ENCODE data around the gene ITGB1BP1. TPM values are rescaled to one million over a fixed set of nuclear protein-coding genes. Genes with fewer than 3 reads are reported as not detected.

Gene ITGB1BP1
- total and polyA plus RNA-seq, 10 of the 15 experiments (the other 5 are each of a cell fraction or from before 2014, with no cell fraction given) = 50.2 to 273 (median 97.2) TPM

DNA sequence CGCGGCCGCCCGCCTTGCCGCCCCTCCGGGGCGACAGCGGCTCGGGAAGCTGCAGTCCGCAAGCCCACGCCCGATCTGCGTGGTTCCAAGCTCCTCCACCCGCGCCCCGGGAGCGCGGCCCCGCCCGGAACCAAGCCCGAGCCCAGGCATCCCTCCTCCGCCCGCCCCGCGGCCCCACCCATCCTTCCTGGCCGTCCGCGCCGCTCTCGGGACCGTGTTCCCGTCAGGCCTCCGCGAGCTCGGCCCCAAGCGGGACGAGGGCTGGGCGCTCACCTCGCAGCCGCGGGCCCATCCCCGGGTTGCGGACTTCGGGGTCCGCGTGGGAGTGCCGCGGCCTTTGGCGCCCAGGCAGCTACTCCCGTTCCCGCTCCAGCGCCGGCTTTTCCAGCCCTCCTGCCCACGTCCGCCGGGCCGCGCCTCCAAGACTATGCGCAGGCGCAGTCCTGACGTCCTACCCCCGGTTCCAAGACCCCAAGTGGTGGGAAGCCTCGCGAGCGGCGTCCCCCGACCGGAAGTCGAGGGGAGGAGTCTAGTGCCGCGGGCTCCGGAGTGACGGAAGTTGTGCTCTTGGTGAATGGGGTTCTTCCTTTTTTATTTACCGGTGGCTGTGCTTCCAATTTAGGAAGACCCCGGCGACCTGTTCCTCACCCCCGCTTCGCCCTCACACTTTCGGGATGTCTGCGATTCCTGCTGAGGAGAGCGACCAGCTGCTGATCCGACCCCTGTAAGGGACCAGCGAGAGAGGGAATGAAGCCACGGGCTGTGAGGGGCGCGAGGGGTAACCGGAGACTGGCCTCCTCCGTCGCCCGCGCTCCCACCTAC lies at the start of gene ITGB1BP1, which contains the start of gene CPSF3 (continued):
- TF ChIP-seq GABPA (IDR thresholded peaks at IDR 0.05; ENCODE audit: low read depth) = peak; percentile 92
- TF ChIP-seq, protein P1, sequence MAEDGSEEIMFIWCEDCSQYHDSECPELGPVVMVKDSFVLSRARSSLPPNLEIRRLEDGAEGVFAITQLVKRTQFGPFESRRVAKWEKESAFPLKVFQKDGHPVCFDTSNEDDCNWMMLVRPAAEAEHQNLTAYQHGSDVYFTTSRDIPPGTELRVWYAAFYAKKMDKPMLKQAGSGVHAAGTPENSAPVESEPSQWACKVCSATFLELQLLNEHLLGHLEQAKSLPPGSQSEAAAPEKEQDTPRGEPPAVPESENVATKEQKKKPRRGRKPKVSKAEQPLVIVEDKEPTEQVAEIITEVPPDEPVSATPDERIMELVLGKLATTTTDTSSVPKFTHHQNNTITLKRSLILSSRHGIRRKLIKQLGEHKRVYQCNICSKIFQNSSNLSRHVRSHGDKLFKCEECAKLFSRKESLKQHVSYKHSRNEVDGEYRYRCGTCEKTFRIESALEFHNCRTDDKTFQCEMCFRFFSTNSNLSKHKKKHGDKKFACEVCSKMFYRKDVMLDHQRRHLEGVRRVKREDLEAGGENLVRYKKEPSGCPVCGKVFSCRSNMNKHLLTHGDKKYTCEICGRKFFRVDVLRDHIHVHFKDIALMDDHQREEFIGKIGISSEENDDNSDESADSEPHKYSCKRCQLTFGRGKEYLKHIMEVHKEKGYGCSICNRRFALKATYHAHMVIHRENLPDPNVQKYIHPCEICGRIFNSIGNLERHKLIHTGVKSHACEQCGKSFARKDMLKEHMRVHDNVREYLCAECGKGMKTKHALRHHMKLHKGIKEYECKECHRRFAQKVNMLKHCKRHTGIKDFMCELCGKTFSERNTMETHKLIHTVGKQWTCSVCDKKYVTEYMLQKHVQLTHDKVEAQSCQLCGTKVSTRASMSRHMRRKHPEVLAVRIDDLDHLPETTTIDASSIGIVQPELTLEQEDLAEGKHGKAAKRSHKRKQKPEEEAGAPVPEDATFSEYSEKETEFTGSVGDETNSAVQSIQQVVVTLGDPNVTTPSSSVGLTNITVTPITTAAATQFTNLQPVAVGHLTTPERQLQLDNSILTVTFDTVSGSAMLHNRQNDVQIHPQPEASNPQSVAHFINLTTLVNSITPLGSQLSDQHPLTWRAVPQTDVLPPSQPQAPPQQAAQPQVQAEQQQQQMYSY (CRISPR knock-in tag; IDR thresholded peaks at IDR 0.05) = no peak
- peak; percentile 94 for TF ChIP-seq GATAD2B (conservative IDR thresholded peaks at IDR 0.05; ENCODE audit: low read depth)
- peak; percentile 73 for TF ChIP-seq RELA (IDR thresholded peaks at IDR 0.05; ENCODE audit: borderline replicate concordance, partially characterized antibody)
- TF ChIP-seq YY1 (IDR thresholded peaks at IDR 0.05; ENCODE audit: low read depth, low read length) = peak; percentile 85
- peak; percentile 73; the same call in 1 of the 2 replicates for TF ChIP-seq BACH1 (IDR thresholded peaks at IDR 0.05; ENCODE audit: borderline replicate concordance)
- peak; percentile 93 for TF ChIP-seq LARP7 (IDR thresholded peaks at IDR 0.05)
- no peak for TF ChIP-seq TCF12 (IDR thresholded peaks at IDR 0.05; ENCODE audit: low read depth, low read length)
- TF ChIP-seq, protein P2, sequence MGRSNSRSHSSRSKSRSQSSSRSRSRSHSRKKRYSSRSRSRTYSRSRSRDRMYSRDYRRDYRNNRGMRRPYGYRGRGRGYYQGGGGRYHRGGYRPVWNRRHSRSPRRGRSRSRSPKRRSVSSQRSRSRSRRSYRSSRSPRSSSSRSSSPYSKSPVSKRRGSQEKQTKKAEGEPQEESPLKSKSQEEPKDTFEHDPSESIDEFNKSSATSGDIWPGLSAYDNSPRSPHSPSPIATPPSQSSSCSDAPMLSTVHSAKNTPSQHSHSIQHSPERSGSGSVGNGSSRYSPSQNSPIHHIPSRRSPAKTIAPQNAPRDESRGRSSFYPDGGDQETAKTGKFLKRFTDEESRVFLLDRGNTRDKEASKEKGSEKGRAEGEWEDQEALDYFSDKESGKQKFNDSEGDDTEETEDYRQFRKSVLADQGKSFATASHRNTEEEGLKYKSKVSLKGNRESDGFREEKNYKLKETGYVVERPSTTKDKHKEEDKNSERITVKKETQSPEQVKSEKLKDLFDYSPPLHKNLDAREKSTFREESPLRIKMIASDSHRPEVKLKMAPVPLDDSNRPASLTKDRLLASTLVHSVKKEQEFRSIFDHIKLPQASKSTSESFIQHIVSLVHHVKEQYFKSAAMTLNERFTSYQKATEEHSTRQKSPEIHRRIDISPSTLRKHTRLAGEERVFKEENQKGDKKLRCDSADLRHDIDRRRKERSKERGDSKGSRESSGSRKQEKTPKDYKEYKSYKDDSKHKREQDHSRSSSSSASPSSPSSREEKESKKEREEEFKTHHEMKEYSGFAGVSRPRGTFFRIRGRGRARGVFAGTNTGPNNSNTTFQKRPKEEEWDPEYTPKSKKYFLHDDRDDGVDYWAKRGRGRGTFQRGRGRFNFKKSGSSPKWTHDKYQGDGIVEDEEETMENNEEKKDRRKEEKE (IDR thresholded peaks at IDR 0.05) = no peak
- TF ChIP-seq PML (IDR thresholded peaks at IDR 0.05; ENCODE audit: low read length) = no peak; the same call in 1 of the 2 replicates
- 0 out of 2 replicates have a peak, but pooled peaks have one; percentile 0 for TF ChIP-seq SMC3 (IDR thresholded peaks at IDR 0.05; ENCODE audit: borderline replicate concordance, low read length)
- TF ChIP-seq NFXL1 (IDR thresholded peaks at IDR 0.05; ENCODE audit: borderline replicate concordance) = no peak
- peak; percentile 72 for TF ChIP-seq POLR2A (IDR thresholded peaks at IDR 0.05; ENCODE audit: low read depth, low read length)
- no peak for TF ChIP-seq ZNF384 (IDR thresholded peaks at IDR 0.05; ENCODE audit: borderline replicate concordance, low read depth, low read length)
- TF ChIP-seq SIX5 (IDR thresholded peaks at IDR 0.05; ENCODE audit: low read depth, low read length, severe bottlenecking) = no peak
- no peak for TF ChIP-seq BMI1 (IDR thresholded peaks at IDR 0.05; ENCODE audit: borderline replicate concordance)
- TF ChIP-seq SUPT20H (IDR thresholded peaks at IDR 0.05; ENCODE audit: borderline replicate concordance, control insufficient read depth, low read depth, low read length) = no peak
- peak; percentile 80; the same call in 1 of the 2 replicates for TF ChIP-seq ZNF207 (IDR thresholded peaks at IDR 0.05; ENCODE audit: borderline replicate concordance)
- TF ChIP-seq SMAD5 (IDR thresholded peaks at IDR 0.05; ENCODE audit: low read depth) = peak; percentile 79
- peak; percentile 54 for TF ChIP-seq ESRRA (IDR thresholded peaks at IDR 0.05; ENCODE audit: low read length)
- no peak for TF ChIP-seq ATF7 (IDR thresholded peaks at IDR 0.05; ENCODE audit: low read depth)
- TF ChIP-seq RB1 (IDR thresholded peaks at IDR 0.05; ENCODE audit: borderline replicate concordance) = peak; percentile 97
- TF ChIP-seq KAT2A (conservative IDR thresholded peaks at IDR 0.05; ENCODE audit: control insufficient read depth, low read depth, low read length) = no peak
- peak; percentile 40; the same call in 1 of the 2 replicates for TF ChIP-seq CREM (IDR thresholded peaks at IDR 0.05; ENCODE audit: low read depth)
- TF ChIP-seq NFIC (IDR thresholded peaks at IDR 0.05; ENCODE audit: low read depth, low read length) = no peak
- TF ChIP-seq MYB (IDR thresholded peaks at IDR 0.05; ENCODE audit: borderline replicate concordance, low read depth, low read length) = no peak
- no peak for TF ChIP-seq ZNF24 (IDR thresholded peaks at IDR 0.05)

Measured in GM12878 (cell line).